GM12875 (cell line): ENCODE data around the gene GLMP.

ENCODE experiments used
- H3K4me3 ChIP-seq: one replicate; pipeline ENCODE4 v1.5.1; 2011; ENCODE audit warnings: low read depth, low read length, control low read depth
- TF ChIP-seq, protein P1 (sequence below): IDR thresholded peaks from 2 replicates; pipeline ENCODE4 v1.5.1; 2011; ENCODE audit warnings: low read depth, mild to moderate bottlenecking, control low read depth, inconsistent platforms, low read length, moderate library complexity, borderline replicate concordance; ENCODE audit not compliant: insufficient read depth

GLMP gene

GRCh38 chr1:156263288-156263655 lies 32.2 kb downstream of the GLMP start:
- H3K4me3 ChIP-seq, result no peak overlapping the region

DNA sequence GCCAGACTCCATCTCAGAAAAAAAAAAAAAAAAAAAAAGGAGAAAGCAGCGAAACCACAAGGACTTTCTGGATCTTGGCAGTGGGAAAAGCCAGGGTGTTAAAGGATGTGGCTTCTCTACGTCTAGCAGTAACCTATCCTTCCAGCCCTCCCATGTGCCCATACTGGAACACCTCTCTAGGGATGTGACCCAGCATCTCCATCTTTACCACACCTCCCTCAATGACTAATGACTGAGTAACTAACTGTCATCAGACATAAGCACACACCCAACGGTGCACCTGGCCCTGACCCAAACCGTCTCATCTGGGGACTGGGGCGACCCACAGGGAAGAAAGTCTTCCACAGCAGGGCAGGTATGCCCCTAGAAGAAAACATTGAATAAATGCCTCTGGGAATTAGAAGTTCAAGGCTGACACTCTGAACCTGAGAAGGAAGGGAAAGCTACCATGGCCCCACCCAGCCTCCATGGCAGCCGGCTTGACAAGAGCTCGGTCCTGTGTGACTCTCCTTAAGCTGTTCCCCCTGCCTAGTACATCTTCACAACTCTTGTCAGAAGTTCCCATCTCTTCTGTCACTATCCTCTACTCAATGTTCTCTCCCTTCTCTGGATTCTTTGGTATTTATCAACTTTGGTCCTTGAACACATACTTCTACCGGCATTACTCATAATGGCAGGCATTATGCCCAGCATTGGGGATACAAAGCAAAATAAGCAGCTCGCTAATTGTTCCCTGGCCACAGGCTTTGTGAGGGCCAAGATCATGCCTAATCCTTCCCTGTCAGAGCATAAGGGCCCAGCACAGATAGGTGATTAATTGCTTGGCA lies 32.8 kb downstream of the GLMP start:
- H3K4me3 ChIP-seq, result no peak overlapping the region
- TF ChIP-seq, protein P1, sequence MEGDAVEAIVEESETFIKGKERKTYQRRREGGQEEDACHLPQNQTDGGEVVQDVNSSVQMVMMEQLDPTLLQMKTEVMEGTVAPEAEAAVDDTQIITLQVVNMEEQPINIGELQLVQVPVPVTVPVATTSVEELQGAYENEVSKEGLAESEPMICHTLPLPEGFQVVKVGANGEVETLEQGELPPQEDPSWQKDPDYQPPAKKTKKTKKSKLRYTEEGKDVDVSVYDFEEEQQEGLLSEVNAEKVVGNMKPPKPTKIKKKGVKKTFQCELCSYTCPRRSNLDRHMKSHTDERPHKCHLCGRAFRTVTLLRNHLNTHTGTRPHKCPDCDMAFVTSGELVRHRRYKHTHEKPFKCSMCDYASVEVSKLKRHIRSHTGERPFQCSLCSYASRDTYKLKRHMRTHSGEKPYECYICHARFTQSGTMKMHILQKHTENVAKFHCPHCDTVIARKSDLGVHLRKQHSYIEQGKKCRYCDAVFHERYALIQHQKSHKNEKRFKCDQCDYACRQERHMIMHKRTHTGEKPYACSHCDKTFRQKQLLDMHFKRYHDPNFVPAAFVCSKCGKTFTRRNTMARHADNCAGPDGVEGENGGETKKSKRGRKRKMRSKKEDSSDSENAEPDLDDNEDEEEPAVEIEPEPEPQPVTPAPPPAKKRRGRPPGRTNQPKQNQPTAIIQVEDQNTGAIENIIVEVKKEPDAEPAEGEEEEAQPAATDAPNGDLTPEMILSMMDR, result no peak

More at GRCh38 chr1:156263288-156263655, 32.2 kb downstream of the GLMP start:
- TF ChIP-seq, protein P1, result no peak

- no peak overlapping the region for H3K4me3 ChIP-seq
- TF ChIP-seq, protein P1, result no peak
These were observed 34.6 kb downstream of the GLMP start for GRCh38 chr1:156260896-156261295.

DNA sequence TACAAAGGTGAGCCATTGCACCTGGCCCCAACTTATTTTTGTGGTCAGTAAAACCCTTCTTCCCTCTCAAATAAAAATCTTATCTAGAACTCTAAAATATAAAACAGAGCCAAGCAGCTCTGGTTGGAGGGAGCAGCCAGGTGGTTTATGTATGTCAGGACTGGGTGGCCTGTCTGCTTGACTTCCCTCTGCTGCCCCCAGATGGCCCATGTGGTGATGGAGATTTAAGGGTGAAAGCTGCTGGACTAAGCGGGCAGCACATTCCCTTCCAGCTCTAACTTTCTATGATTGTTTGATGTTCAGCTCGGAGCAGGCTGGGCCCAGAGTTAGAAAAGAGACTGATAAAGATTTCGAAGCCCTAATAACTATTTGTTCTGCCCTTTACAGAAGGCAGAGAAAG lies 35.7 kb downstream of the GLMP start:
- no peak overlapping the region for H3K4me3 ChIP-seq
- TF ChIP-seq, protein P1, result no peak

DNA sequence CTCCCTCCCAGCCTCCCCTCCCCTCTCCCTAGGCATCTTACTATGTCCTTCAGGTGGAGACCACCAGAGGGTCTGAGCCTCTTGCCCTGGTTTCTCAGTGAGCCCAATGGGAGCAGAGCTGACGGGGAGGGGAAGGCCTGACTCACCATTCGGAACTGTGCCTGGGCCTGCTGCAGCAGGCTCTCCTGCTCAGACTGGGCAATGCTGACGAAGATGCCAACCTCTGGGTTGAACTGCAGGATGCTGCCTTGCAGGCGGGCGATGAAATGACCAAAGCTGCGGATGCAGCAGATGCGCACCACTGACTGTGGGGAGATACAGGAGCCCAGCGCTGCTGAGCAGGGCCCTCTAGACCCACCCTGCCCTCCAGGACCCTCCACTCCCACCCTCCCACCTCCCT lies 36.6 kb downstream of the GLMP start:
- no peak overlapping the region for H3K4me3 ChIP-seq

GRCh38 chr1:156257711-156258110 lies 37.8 kb downstream of the GLMP start:
- no peak overlapping the region for H3K4me3 ChIP-seq
- TF ChIP-seq, protein P1, result no peak

More for the DNA sequence above, 36.6 kb downstream of the GLMP start:
- TF ChIP-seq, protein P1, result no peak

DNA sequence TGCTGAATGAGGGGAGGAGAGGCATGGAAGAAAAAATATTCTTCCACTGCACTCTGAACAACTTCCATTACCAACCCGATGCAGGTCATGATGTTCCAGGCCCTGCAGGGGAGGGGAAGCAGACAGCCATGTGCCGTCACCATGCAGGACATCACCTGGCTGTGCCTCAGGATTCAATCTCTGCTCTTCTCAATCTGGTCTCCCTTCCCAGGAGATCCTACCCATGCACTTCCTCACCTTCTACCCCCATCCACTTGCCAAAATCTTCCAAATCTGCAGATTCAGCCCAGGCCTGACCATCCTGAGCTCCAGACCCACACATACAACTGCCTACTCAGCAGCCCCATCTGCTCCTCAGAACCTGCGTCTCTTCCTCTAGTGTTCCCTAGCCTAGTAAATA lies 41.8 kb downstream of the GLMP start:
- H3K4me3 ChIP-seq, result no peak overlapping the region
- TF ChIP-seq, protein P1, result no peak
